H9 (cell line): ENCODE measurements around the gene MTMR3. TPM values are rescaled to one million over a fixed set of nuclear protein-coding genes. Genes with fewer than 3 reads are reported as not detected.

ENCODE experiments used
- DNase-seq: peaks from one replicate; pipeline ENCODE4 v3.0.0-alpha.2; 2017
- H2AFZ ChIP-seq: one replicate; pipeline ENCODE4 v1.6.1; 2013; ENCODE audit warnings: mild to moderate bottlenecking, low read length, control low read depth, moderate library complexity
- H2AK5ac ChIP-seq: 2 replicates; pipeline ENCODE4 v1.6.1; 2013; ENCODE audit warnings: low read length, control low read depth, mixed read lengths; ENCODE audit not compliant: insufficient read length
- H2BK120ac ChIP-seq: one replicate; pipeline ENCODE4 v1.6.1; 2013; ENCODE audit warnings: low read depth, mild to moderate bottlenecking, low read length, control low read depth, inconsistent platforms; ENCODE audit not compliant: poor library complexity, severe bottlenecking
- H2BK12ac ChIP-seq: 2 replicates; pipeline ENCODE4 v1.6.1; 2013; ENCODE audit warnings: low read length, control low read depth, mixed read lengths, low read depth; ENCODE audit not compliant: insufficient read length
- H2BK15ac ChIP-seq: 2 replicates; pipeline ENCODE4 v1.6.1; 2013; ENCODE audit warnings: low read depth, low read length, control low read depth
- H2BK20ac ChIP-seq: one replicate; pipeline ENCODE4 v1.6.1; 2013; ENCODE audit warnings: low read depth, mild to moderate bottlenecking, low read length, control low read depth, inconsistent platforms; ENCODE audit not compliant: poor library complexity, severe bottlenecking
- H2BK5ac ChIP-seq: 2 replicates; pipeline ENCODE4 v1.6.1; 2013; ENCODE audit warnings: low read length, control low read depth, mixed read lengths; ENCODE audit not compliant: insufficient read length
- H3K14ac ChIP-seq: 2 replicates; pipeline ENCODE4 v1.6.1; 2013; ENCODE audit warnings: low read length, control low read depth; ENCODE audit not compliant: insufficient read depth
- H3K18ac ChIP-seq: 2 replicates; pipeline ENCODE4 v1.6.1; 2013; ENCODE audit warnings: low read depth, mild to moderate bottlenecking, mixed read lengths, low read length, control low read depth; ENCODE audit not compliant: insufficient read length
- H3K23ac ChIP-seq: 2 replicates; pipeline ENCODE4 v1.6.1; 2013; ENCODE audit warnings: low read length, control low read depth, mixed read lengths, low read depth; ENCODE audit not compliant: insufficient read length
- H3K23me2 ChIP-seq: 2 replicates; pipeline ENCODE4 v1.6.1; 2013; ENCODE audit warnings: low read depth, mild to moderate bottlenecking, mixed read lengths, low read length, control low read depth; ENCODE audit not compliant: insufficient read length, poor library complexity, severe bottlenecking
- H3K27ac ChIP-seq: 2 replicates; pipeline ENCODE4 v1.5.1; 2013; ENCODE audit warnings: low read length, control low read depth, mixed read lengths, low read depth; ENCODE audit not compliant: insufficient read length
- H3K27me3 ChIP-seq: 2 replicates; pipeline ENCODE4 v1.6.1; 2013; ENCODE audit warnings: low read length, control low read depth, inconsistent platforms; ENCODE audit not compliant: insufficient read depth
- H3K4ac ChIP-seq: 2 replicates; pipeline ENCODE4 v1.6.1; 2013; ENCODE audit warnings: low read depth, mild to moderate bottlenecking, control low read depth, inconsistent platforms, low read length, moderate library complexity
- H3K4me1 ChIP-seq: 2 replicates; pipeline ENCODE4 v1.6.1; 2013; ENCODE audit warnings: low read length, control low read depth, inconsistent platforms; ENCODE audit not compliant: insufficient read depth
- H3K4me2 ChIP-seq: 2 replicates; pipeline ENCODE4 v1.6.1; 2013; ENCODE audit warnings: low read length, control low read depth, mixed read lengths; ENCODE audit not compliant: insufficient read length, insufficient read depth
- H3K56ac ChIP-seq: 2 replicates; pipeline ENCODE4 v1.6.1; 2013; ENCODE audit warnings: low read depth, mild to moderate bottlenecking, mixed read lengths, low read length, control low read depth; ENCODE audit not compliant: insufficient read length
- H3K79me1 ChIP-seq: 2 replicates; pipeline ENCODE4 v1.6.1; 2013; ENCODE audit warnings: low read depth, mild to moderate bottlenecking, moderate library complexity, low read length, control low read depth, inconsistent platforms; ENCODE audit not compliant: insufficient read depth, poor library complexity, severe bottlenecking
- H3K79me2 ChIP-seq: 2 replicates; pipeline ENCODE4 v1.6.1; 2013; ENCODE audit warnings: low read length, control low read depth, inconsistent platforms; ENCODE audit not compliant: insufficient read depth
- H3K9ac ChIP-seq: 2 replicates; pipeline ENCODE4 v1.6.1; 2013; ENCODE audit warnings: low read length, control low read depth, mixed read lengths; ENCODE audit not compliant: insufficient read length; ENCODE audit errors: extremely low read depth
- H3K9me3 ChIP-seq: one replicate; pipeline ENCODE4 v1.6.1; 2013; ENCODE audit warnings: low read depth, low read length, inconsistent platforms; ENCODE audit not compliant: control insufficient read depth
- H3T11ph ChIP-seq: one replicate; pipeline ENCODE4 v1.6.1; 2013; ENCODE audit warnings: mild to moderate bottlenecking, low read length, control low read depth, inconsistent platforms
- H4K20me1 ChIP-seq: one replicate; pipeline ENCODE4 v1.6.1; 2013; ENCODE audit not compliant: control insufficient read depth, insufficient read length, insufficient read depth
- H4K5ac ChIP-seq: 2 replicates; pipeline ENCODE4 v1.6.1; 2013; ENCODE audit warnings: low read depth, mild to moderate bottlenecking, mixed read lengths, low read length, control low read depth; ENCODE audit not compliant: insufficient read length
- H4K8ac ChIP-seq: replicated peaks from 2 replicates; pipeline ENCODE4 v1.6.1; 2013; ENCODE audit warnings: low read length, control low read depth, mixed read lengths, low read depth; ENCODE audit not compliant: insufficient read length
- H4K91ac ChIP-seq: 2 replicates; pipeline ENCODE4 v1.6.1; 2013; ENCODE audit warnings: low read depth, mild to moderate bottlenecking, moderate library complexity, mixed read lengths, low read length, control low read depth; ENCODE audit not compliant: insufficient read length
- H3K27ac Mint-ChIP-seq, 3 experiments: 2 replicates in 2 of 3; 3 replicates in 1 of 3; pipeline ENCODE4 v1.8.0; 2020 to 2021; ENCODE audit warnings: mixed read lengths in 3 of 3, mild to moderate bottlenecking in 1 of 3, moderate library complexity in 1 of 3
- H3K27me3 Mint-ChIP-seq: 2 replicates; pipeline ENCODE4 v1.8.0; 2021; ENCODE audit warnings: low read depth, mild to moderate bottlenecking, moderate library complexity, mixed read lengths
- H3K36me3 Mint-ChIP-seq, 3 experiments: 2 replicates in 2 of 3; 3 replicates in 1 of 3; pipeline ENCODE4 v1.8.0; 2020 to 2021; ENCODE audit warnings: low read depth in 3 of 3, mixed read lengths in 3 of 3; ENCODE audit not compliant: insufficient read depth in 1 of 3
- H3K4me1 Mint-ChIP-seq, 2 experiments: 2 replicates each; pipeline ENCODE4 v1.8.0; 2020; ENCODE audit warnings: mixed read lengths in 2 of 2
- H3K4me3 Mint-ChIP-seq, 2 experiments: 2 replicates in 1 of 2; 3 replicates in 1 of 2; pipeline ENCODE4 v1.8.0; 2020 to 2021; ENCODE audit warnings: mild to moderate bottlenecking in 2 of 2, mixed read lengths in 2 of 2, moderate library complexity in 1 of 2
- H3K9me3 Mint-ChIP-seq, 2 experiments: 2 replicates in 1 of 2; 3 replicates in 1 of 2; pipeline ENCODE4 v1.8.0; 2020; ENCODE audit warnings: mild to moderate bottlenecking in 2 of 2, mixed read lengths in 2 of 2, moderate library complexity in 1 of 2
- WGBS: extraction: QIAGEN DNeasy Blood & Tissue Kit; methylation state at CpG from one replicate; pipeline ENCODE4 v1.1.7; 2013; ENCODE audit warnings: missing lambda C conversion rate, low lambda C conversion rate, mixed read lengths; ENCODE audit not compliant: insufficient read length; ENCODE audit errors: extremely low coverage; 5-methylcytosine and 5-hydroxymethylcytosine counted together
- total RNA-seq: library from RNA; stranded (reverse); gene quantifications from 2 replicates; pipeline ENCODE4 v1.2.1, GENCODE V29; 2021
- TF ChIP-seq, protein P1 (sequence below): fragments of 200-600 bp; sonication (generic); conservative IDR thresholded peaks from 3 replicates; pipeline ENCODE4 v1.8.0; 2021; ENCODE audit warnings: antibody characterized with exemption, mild to moderate bottlenecking

The MTMR3 gene
- total RNA-seq, 1 experiment from 2014 or later: 19.8 TPM

DNA sequence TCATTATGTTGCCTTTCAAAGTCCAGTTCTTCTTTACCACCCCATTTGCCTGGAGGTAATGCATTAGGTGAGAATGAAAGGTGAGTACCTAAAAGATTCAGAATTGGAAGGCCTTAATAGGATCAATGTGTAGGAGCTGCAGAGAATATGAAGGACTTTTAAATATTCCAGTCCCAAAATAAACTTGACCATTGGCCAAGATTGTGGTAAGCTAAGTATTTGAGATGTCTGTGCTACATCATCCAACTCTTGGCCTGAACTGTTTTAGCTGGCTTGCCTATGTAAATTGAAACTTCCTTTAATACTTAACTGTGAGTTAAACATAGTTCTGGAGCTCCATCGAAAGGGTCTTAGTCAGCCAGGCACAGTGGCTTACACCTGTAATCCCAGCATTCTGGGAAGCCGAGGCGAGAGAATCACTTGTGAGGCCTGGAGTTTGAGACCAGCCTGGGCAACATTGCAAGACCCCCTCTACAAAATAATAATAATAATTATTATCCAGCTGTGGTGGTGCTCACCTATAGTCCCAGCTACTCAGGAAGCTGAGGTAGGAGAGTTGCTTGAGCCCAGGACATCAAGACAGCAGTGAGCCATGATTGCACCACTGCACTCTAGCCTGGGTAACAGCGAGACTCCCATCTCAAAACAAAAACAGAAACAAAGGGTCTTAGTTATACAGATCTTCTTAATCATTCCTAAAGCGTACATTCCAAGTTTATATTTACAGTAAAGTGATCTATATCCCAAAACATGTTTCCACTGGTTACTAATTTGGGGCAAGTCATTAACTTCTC is 29.8 kb downstream of the MTMR3 start:
- no peak overlapping the region for H2BK5ac ChIP-seq
- H3K56ac ChIP-seq: no peak overlapping the region
- H4K91ac ChIP-seq: no peak overlapping the region
- H2AK5ac ChIP-seq: no peak overlapping the region
- Mint-ChIP-seq H3K27me3 (no peaks in the 10 kb centered on the region), H3K4me3 (no peak overlapping the region; a peak in 1 of 5 replicates), H3K9me3 (no peaks in the 10 kb centered on the region), H3K27ac (peak overlapping the region; percentile 69 to 91 (median 81); a peak in 5 of 7 replicates), H3K36me3 (no peaks in the 10 kb centered on the region), H3K4me1 (peaks cover 65 to 68% of the 10 kb centered on the region in 2 experiments)
- no peak overlapping the region for H2BK12ac ChIP-seq
- no peak overlapping the region for H3K4ac ChIP-seq
- no peak overlapping the region for H3K4me2 ChIP-seq
- no peak overlapping the region for H3K9ac ChIP-seq
- no peak overlapping the region for H3K23ac ChIP-seq
- H4K5ac ChIP-seq: no peak overlapping the region
- peaks cover 7% of the 10 kb centered on the region for H3K79me1 ChIP-seq
- WGBS: no CpG with 5 or more reads among the region's 5 CpGs
- peaks cover 3% of the 10 kb centered on the region; the same call in 1 of the 2 replicates for H3K79me2 ChIP-seq
- no peak overlapping the region for H2BK120ac ChIP-seq
- no peak overlapping the region for H2AFZ ChIP-seq
- H3K27ac ChIP-seq: no peak overlapping the region
- no peak overlapping the region for H3T11ph ChIP-seq
- no peak overlapping the region for H2BK15ac ChIP-seq
- no peaks in the 10 kb centered on the region for H3K23me2 ChIP-seq
- no peaks in the 10 kb centered on the region; the same call in 1 of the 2 replicates for H3K4me1 ChIP-seq
- no peak overlapping the region for H2BK20ac ChIP-seq
- TF ChIP-seq, protein P1, sequence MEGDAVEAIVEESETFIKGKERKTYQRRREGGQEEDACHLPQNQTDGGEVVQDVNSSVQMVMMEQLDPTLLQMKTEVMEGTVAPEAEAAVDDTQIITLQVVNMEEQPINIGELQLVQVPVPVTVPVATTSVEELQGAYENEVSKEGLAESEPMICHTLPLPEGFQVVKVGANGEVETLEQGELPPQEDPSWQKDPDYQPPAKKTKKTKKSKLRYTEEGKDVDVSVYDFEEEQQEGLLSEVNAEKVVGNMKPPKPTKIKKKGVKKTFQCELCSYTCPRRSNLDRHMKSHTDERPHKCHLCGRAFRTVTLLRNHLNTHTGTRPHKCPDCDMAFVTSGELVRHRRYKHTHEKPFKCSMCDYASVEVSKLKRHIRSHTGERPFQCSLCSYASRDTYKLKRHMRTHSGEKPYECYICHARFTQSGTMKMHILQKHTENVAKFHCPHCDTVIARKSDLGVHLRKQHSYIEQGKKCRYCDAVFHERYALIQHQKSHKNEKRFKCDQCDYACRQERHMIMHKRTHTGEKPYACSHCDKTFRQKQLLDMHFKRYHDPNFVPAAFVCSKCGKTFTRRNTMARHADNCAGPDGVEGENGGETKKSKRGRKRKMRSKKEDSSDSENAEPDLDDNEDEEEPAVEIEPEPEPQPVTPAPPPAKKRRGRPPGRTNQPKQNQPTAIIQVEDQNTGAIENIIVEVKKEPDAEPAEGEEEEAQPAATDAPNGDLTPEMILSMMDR: no peak
- no peaks in the 10 kb centered on the region for H4K20me1 ChIP-seq
- H3K27me3 ChIP-seq: no peaks in the 10 kb centered on the region
- H4K8ac ChIP-seq: no peak overlapping the region
- no peak for DNase-seq
- no peak overlapping the region for H3K14ac ChIP-seq
- H3K18ac ChIP-seq: no peak overlapping the region
- H3K9me3 ChIP-seq: no peaks in the 10 kb centered on the region
